ENCODE results near the gene RAD51B.

The RAD51B gene

DNA sequence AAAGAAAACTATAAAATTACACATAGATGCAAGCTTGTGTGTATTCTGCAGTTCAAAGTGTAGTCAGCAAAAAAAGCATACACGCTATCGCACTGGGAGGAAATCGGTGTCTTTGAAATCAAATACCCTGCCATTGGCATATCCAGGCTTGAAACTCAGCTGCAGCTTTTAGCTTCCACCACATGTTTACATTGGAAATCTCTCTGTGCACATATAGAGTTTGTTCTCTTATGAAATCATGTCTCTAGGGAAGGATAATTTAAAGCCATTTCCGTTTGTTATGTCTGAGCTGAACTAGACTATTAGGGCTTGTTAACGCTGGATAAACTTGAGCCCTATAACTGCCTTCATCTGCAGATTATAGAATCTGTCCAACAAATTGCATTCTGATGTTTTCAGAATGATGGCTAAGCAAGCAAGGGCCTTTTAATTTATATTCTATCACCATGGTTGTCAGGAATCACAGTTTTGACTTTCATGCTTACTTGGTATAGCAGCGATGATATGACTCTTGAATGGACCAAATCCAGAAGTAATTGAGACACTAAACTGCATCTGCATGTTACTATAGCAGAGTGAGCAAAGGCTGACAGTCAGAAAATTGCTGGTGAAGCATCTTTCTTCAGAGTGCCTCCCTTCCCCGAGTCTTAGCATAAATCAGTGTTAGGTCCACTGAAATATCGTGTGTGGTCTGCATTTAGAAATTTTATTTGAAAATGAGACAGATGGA is 530.5 kb downstream of the RAD51B start:
- no peak for DNase-seq

DNA sequence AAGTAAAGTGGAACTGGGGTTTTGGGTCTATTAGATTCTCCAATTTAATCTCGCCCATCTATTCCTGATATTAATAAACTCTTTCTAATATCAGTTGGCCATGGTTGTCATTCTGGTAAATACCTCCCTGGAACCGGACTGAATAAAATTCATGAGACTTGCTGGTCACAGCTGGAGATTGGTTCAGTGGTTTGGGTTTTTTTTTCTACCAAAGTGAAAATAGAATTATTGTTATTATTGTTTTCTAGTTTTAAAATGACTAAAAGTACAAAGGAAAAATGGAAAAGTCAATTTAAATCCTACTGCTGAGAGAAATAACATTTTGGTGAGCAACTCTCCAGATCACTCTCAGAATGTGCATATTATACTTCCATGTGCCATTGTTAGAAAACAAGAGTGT is 535.8 kb downstream of the RAD51B start:
- no peak for DNase-seq

DNA sequence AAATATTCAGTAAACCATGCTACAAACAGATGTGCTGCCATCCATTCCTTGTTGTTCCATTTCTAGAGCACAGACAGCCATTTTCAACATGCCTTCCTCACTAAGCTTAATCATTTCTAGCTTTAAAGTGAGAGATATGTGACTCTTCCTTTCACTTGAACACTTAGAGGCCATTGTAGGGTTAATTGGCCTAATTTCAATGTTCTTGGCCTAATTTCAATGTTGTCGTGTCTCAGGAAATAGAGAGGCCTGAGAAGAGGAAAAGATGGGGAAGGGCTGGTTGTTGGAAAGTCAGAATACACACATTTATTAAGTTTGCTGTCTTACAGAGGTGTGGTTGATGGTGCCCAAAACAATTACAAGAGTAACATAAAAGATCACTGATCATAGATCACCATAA is 538.2 kb downstream of the RAD51B start:
- DNase-seq: no peak

DNA sequence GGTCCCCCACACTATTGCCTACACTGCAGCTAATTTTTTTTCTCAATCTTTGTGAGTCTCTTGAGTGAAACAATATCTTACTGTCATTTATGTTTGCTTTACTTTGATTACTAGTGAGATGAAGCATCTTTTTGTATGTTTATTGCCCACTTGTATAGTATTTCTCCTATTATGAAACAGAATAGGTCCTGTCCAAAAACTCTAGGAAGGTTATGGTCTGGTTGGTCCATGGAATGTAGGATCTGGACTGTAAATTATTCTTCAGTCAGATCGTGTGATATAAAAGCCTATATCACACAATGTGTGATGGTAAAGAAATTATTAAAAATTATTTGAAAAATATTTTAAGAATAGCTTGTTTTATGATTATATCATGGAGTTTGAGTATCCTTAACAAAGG is 538.9 kb downstream of the RAD51B start:
- no peak for DNase-seq

DNA sequence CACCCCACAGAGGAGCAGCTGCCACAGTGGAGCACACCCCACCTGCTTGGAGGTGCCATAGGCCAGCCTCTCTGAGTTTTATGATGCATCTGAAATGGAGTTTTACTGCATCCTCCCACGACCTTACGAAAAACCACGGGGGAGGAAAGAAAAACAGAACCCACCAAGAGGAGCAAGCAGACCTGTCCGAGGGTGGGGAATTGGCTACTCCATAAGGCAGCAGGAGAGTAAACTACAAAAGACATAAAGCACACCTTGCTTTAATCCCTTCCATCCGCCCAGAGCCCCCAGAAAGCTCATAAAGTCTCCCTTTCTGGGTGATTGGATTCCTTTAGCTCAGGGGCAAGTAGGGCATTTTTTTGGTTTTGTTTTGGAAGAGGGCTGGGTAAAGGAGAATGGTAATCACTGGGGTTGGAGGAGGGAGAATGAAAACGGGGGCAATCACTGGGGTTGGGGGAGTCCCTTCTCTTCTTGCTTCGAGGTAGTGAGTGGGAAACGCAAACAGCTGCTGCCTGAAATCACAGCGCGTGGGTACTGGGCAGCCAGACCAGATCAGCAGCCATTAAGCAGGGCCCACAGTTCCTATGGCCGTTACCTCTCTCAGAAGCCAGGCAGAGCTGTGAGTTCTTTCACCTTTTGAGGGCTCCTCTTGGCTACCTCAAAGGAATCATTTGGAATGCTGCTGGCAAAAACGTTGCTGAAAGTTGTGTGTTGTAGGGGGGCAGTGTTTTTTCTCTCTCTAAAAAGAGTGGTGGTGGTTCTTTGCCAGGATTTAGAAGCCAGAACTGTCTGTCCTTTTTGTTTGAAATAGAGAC is 539.6 kb downstream of the RAD51B start:
- DNase-seq: no peak

DNA sequence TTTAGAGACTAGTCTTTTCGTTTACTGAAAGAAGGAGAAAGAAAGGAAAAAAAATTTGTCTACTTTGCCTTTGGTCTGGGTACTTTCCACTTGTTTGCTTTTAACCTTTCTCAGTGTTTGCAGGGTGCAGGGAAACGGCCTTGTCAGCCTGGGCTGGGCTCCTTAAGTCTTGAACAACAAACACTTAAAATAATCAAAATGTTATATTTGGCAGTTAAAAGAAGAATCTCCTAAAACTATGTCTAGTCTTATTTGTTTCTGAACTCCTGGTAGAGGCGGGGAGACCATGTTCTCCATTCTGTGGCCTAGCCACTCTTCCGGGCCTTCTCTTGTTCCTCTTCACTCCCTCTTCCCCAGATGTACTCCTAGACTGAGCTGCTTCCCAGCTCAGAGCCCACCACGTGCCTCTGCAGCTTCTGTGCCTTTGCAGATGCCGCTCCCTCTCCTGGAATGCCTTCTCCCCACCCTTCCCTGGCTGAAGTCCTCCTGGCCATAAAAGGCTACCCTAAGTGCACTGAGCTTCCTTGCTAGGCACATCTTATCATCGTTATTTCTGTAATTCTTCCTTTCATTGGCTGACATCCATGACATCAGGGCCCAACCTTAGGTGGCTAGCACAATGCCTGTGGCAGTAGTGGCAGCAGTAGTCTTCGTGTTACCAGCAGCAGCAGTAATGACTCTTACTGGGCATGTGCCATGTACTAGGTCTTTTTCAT is 540.4 kb downstream of the RAD51B start:
- no peak for DNase-seq

DNA sequence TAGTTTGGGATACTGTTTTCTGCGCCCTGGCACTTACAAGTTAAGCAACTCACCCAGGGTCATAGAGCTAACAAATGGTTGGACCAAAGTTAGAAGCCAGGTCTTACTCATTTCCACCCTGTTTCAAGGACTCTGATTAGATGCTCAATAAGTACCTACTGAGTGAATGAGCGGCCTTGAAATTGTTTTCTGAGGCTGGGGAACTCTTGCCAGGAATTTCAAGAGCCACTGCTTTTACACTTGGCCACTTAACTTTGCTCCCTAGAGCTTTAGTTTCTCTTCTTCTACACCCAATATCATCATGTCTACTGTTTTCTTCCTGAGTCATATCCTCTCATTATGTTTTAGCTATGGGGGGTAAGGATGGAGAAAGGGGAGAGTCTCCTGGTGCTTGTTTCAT is 541.7 kb downstream of the RAD51B start:
- DNase-seq: no peak

DNA sequence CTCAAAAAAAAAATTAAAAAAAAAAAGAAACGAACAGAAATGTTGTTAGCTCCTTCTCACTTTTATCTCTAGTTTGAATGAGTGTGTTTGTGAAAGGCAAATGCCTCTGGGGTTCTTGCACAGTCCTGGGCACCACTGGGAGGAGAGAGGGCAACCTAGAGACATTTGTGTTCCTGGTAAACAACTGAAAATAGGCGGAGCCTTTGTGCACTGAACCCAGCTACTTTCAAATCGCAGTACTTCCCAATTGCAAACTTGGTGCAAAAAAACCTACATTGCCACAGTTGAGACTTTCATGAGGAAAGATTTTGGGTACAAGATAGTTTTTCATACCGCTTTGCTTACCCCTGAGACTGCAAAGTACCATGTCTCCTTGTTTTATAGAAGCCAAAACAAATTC is 543.3 kb downstream of the RAD51B start:
- no peak for DNase-seq

DNA sequence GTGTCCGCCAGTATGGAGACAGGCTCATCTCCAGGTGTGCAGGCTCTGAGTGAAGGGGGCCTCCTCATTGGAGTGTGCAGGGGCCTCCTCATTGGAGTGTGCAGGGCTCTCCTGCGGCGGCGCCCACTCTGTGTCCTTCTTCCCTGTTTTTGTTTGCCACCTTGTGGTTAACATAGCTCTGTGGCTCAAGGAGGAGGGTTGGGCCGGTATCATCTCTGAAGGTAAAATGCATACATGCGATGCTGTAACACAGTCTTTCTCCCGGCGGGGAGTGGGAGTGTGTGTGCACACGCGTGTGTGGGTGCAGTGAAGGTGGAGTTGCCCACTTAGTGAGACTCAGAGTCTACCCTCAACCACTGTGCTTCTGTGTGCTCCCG is 543.9 kb downstream of the RAD51B start:
- DNase-seq: no peak

DNA sequence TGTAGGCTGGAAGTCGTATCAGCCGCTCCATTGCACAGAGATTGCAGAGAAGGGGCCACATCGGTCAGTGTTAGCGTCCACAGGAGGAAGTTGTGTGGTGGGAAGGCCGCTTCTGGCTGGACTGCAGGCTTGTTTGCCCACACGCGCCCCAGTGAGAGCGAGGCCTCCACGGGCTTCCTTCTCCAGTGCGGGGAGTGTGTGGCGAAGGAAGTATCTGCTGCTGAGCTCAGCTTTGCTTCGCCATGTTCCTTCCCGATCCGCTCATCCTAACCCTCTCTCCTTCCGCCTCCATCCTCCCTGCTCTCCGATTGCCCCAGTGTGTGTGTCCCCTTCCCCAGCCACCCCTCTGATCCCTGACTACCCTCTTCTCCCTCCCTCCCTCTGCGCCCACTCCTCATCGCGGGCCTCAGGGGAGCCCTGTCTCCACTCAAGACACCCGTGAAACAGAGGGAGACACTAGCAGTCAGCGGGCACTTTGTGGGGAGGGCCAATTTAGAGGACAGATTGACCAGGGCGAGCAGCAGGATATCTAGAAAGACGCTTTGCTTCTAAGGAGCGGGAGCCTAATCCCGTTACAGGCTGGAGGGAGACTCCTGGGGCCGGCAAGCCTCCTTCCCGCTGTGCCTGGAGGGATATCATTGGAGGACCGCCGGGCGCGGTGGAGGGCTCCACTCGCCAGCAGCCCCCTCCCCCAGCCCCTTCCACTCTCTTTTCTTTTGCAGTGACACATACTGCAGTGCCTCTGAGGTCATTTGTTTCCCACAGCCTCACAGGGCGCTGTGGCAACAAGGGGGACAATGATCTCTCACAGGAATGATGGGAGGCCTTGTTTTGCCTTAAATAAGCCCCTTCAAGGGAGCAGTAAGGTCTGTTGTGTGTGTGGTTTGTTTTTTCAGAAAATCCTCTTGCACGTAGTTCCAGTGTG is 544.5 kb downstream of the RAD51B start:
- DNase-seq: no peak

DNA sequence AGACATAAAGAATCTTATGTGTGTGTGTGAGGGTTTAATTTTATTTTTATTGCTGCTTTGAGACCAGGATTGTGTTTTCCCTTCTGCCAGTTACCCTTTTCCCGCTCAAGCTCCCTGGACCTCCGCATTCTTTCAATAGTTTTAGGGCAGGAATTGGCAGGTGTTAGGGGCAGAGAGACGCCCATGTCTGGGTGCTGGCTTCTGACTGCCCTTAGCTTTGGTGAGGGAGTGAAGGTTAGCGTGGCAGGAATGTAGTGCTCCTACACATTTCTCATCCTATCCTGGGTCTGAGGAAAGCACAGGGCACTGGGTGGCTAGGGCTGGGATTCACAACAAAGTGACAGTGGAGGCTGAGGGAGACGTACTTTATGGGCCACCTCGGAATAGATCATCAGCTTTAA is 545.2 kb downstream of the RAD51B start:
- no peak for DNase-seq

DNA sequence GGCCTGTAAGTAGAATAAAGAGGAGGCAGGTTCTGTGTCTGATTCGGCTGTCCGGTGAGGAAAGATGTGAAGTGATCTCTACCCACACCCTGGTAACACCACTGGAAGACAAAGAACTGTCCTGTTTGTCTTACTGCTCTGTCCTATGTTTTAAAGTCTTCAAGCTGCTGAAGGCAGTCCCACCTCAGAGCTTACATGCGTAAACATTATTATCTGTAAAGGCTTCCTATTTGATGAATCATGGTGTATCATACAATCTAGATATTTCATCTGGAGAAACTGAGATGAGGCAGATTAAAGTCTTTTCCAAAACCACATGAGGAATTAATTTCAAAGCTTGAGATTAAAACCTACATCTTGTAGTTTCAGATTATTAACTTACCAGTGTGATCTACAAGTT is 545.6 kb downstream of the RAD51B start:
- DNase-seq: no peak

DNA sequence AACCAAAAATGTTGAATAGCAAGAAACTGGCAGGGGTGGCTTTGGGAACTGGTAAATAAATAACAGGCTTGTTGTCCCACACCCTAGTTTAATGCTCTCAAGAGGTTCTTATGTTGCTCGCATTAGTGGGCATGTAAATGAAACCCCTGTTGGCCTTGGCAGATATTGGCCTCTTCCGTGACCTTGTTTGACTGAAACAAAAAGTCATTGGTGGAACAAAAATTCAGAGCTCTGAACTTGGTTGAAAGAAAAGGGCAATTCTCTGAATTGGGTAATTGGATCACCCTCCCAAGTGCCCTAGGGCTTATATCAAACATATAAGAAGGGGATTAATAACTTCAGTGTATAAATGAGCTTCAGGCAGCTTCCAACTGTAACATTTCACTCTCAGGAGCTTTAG is 547.1 kb downstream of the RAD51B start:
- no peak for DNase-seq

DNA sequence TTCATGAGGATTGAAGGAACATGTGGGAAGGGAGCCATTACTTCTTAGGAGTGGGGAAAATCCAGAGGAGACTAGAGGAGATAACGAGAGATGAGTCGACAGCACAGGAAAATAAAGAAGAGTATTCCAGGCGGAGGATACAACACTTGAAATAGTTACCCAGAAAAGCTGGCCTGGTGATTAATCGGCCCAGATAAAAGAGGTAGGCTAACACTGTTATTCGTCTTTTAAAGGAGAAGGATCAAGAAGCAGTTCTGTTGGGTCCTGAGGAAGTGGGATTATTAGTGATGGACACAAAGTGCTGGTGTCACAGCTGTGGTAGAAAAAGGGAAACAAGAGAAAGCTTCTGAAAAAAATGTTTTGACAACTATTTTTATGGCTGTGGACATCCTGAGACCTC is 548.0 kb downstream of the RAD51B start:
- DNase-seq: no peak

DNA sequence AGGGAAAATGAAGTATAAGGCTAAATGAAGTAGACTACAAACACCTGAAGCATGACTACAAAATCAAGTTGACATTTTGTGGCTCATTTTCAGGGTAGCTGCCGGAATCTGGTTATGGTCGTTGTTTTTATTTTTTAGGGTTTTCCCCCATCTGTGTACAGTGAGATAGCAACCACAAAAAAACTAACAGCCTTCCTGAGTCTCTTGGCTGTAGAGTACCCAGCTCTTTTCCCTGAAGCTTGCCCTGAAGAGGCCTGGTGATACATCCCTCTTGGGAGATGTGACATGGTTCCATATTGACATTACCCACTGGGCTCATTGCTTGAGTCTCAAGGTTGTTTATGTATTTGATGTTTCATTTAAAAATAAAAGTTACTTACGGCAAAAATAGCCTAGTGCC is 549.3 kb downstream of the RAD51B start:
- no peak for DNase-seq

DNA sequence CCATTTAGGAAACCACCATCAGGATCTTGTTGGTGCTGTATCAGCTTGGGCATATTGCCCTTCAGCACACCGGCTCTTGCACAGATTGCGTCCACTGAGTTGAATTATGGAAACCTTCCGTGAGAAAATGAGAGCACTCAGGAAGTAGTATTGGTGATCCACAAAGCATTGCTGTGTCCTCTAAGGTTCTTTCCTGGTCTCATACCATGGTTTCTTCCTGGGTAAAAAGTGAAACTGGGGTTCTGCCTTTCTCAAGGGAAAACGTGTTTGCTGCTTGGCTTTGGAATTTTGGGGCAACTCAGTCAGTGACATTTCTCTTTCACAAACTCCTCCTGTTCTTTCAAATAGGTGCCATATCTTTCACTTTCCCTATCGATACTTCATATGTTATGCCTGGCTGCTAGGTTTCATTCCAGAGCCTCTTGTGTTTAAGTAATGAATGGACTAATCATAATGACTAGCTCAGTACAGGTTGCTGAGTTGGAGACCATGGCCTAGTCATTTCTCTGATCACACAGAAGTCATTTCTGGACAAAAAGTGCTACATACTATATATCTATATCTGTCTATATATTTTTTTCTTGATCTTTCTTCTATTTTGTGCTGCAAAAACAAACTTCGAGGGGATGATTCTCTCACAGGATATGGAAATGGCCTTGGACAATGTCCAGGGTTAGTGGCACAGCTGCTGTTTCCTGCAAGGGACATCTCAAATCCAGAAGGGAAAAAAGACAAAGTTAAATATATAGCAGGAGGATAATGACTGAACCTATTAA is 549.9 kb downstream of the RAD51B start:
- DNase-seq: no peak

DNA sequence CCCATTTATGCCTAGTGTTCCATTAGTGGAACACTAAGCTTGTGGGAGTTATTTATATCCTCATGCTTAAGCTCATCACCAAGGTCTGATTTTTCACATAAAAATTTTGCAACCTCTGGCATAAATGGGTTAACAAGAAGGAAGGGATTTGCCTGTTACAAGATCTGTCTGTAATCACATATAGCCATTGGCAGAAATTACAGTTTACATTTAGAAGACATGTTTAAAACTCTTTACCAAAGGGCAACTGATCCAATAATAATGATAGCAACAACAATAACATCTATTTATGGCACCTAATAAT is 550.4 kb downstream of the RAD51B start:
- no peak for DNase-seq

DNA sequence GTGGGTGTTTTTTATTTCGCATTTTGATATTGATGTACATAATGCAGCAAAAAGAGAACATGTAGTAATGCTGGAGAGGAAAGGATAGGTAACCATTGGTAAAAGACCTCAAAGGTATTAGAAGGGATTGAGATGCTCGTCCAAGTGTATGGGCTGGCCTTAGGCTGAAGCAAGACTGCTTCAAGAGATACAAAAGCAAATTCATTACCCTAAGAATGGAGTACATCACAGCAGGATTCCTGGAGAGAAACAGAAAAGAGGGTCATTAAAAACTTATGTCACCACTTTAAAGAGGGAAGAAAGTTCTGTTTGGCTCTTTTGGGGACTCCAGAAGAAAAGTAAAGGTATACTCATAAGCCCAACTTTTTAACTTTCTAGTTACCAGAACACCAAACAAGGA is 552.8 kb downstream of the RAD51B start:
- no peak for DNase-seq

DNA sequence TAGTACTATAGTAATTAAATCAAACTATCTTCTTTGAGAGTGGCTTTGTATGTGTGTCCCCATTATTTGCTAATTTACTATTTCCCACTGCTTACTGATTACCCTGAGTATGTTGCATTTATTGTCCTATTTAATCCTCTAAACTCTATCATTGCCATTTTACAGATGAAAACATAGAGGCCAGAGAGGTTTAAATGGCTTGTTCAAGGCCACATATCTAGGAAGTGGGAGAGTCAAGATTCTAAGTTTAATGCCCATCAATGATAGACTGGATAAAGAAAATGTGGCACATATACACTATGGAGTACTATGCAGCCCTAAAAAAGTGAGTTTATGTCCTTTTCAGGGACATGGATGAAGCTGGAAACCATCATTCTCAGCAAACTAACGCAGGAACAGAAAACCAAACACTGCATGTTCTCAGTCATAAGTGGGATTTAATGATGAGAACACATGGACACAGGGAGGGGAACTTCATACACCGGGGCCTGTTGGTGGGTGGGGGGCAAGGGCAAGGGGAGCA is 553.6 kb downstream of the RAD51B start:
- DNase-seq: no peak

DNA sequence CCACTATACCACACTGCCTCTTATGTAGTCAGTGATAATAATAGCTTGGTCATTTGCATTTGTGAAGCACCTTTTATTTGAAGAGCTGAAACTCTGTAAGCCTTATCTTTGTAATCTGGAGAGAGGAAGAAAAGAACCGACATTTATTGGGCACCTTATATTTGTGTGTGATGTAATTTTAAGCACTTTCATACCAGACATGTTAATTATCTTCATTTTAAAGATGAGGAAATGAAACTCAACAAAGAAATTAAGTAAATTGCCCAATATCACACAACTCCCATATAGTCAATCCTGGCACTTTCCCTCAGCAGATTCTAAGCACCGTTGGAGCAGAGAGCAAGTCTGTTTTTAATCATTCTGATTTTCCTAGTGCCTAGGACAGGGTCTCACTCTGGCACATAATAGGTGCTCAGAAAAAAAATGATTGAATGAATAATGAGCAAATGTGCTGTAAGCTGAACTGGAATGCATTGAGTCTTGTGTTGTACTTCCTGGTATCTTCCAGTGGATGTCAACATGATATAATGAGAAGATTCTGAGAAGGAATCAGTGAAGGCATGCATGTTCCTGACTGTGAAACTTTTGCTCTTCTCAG is 554.4 kb downstream of the RAD51B start:
- no peak for DNase-seq

DNA sequence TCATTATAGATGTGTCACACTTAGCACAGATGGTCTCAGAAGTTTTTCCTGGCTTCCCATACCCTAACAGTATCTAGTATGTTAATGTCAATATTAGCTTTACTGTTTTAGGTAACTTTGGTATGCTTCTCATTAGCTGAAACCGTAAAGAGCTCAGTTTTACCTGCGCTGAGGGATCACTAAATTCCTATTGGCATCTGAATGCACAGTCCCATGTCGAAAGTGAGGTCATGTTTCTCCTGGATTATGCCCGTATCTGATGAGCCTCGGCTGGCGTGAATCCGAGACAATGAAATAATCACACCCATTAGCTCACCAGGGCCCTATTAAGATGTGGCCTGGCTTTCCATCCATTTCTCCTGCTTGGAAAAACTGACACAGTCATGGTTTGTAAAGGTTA is 555.1 kb downstream of the RAD51B start:
- DNase-seq: no peak

DNA sequence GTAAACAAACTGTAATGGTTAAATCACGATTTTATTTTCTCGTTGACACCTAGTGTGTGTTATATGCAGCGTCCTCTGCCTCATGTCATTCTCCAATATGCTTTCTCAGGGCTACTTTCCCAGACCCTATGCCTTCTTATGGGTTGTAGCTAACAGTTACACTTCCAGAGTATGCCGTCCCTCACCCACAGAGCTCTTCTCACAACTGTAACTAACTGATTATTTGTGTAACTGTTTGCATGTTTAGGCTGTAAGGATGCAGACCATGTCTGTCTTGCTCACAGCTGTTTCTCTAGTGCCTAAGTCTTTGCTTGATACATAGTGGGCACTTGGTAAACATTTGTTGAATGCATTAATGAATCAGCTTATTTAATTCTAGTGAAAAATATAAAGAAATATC is 555.8 kb downstream of the RAD51B start:
- no peak for DNase-seq
